ENCODE data around the gene MAD1L1. TPM values are rescaled to one million over a fixed set of nuclear protein-coding genes. Genes with fewer than 3 reads are reported as not detected.

The MAD1L1 gene
- total and polyA plus RNA-seq, 4 donors, result 43.0 to 54.9 (median 49.9) TPM

DNA sequence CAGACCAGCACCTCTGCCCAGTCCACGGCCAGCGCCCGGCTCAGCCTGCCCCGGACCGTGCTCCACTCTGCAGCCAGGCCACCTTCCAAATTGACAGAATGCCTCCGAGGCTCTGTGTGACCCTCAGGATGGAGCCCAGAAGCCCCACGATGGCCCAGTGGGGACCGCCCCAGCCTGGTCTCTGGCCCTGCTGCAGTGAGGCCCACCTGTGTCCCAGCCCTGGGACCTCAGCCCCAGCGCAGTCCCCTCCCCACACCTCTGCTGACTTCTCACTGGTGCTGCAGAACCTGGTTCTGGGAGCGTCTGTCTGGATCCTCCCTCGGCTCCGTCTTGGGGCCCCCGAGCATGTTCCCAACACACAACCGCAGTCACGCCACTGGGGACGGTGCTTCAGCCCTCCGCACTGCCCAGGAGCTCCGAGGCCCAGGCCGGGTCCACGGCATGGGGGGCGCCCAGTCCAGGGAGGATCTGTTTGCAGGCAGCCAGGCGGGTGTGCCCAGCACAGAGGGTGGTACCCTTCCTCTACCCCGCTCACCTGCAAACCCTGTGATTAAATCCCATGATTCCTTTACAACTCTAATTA is 314.6 kb downstream of the MAD1L1 start:
- no peak for DNase-seq
- TF ChIP-seq, protein P1, sequence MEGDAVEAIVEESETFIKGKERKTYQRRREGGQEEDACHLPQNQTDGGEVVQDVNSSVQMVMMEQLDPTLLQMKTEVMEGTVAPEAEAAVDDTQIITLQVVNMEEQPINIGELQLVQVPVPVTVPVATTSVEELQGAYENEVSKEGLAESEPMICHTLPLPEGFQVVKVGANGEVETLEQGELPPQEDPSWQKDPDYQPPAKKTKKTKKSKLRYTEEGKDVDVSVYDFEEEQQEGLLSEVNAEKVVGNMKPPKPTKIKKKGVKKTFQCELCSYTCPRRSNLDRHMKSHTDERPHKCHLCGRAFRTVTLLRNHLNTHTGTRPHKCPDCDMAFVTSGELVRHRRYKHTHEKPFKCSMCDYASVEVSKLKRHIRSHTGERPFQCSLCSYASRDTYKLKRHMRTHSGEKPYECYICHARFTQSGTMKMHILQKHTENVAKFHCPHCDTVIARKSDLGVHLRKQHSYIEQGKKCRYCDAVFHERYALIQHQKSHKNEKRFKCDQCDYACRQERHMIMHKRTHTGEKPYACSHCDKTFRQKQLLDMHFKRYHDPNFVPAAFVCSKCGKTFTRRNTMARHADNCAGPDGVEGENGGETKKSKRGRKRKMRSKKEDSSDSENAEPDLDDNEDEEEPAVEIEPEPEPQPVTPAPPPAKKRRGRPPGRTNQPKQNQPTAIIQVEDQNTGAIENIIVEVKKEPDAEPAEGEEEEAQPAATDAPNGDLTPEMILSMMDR (IDR thresholded peaks at IDR 0.05; ENCODE audit: control extremely low read depth, extremely low read depth), result no peak
- 96 to 97% methylated on average over 23 of the region's 23 CpGs for WGBS, 2 donors

DNA sequence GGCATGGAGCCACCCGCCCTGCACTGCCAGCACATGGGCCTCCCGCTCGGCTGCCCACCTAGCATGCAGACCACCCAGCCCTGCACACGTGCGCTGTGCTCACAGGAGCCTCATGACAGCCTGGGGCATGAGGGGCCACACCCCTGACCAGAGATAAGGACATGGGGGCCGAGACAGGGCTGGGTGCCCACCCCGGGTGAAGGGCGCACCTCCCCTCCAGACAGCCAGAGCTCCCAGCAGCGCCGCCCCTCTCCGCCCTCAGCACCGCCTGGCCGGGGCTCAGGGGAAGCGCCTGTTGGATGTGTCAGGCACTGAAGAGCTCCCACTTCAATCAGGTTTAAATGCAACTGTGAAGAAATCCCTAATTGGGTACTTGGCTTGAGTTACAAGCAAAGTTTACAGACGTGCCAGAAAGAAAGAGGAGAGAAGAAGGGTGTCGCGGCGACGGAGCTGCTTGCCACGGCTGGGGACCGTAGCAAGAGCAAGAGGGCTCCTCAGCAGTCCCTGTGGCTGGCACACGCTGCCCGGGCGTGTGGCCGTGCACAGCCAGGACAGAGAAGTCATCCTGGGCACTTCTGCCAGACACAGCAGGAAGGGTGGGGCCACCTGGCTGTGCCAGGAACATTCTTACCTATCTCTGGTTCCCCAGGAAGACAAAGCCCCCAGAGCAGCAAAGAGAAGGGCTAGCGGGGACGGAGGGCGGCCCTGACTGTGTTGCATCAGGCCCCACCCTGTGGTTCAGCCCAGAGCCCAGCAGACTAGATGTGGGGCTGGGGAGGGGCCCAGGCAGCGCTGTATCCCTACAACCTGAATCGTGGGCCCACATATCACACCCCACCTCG is 315.3 kb downstream of the MAD1L1 start:
- Histone ChIP-seq H3K9ac (ENCODE audit: insufficient read depth in 1 of 2, low read length in 2 of 2) (no peak overlapping the region), H3K27me3 (ENCODE audit: control insufficient read depth in 3 of 3, insufficient read depth in 3 of 3, low read length in 2 of 3) (no peaks in the 10 kb centered on the region), H3K4me3 (no peak overlapping the region), H3K4me1 (ENCODE audit: control insufficient read depth in 5 of 5, insufficient read depth in 5 of 5, low read length in 5 of 5) (peaks cover 4 to 51% (median 16%) of the 10 kb centered on the region in 5 donors), H3K27ac (ENCODE audit: low read depth in 1 of 2, low read length in 1 of 2) (no peak overlapping the region), H3K36me3 (ENCODE audit: control insufficient read depth in 4 of 4, insufficient read depth in 4 of 4, low read length in 4 of 4) (peaks cover 0 to 6% (median 0%) of the 10 kb centered on the region in 4 donors), H3K9me3 (ENCODE audit: control insufficient read depth in 4 of 4, insufficient read depth in 3 of 4, low read length in 3 of 4) (no peaks in the 10 kb centered on the region)
- WGBS, 2 donors, result 71 to 86% methylated on average over 31 of the region's 31 CpGs
- DNase-seq (peak in 1 of 3 donors; percentile 66), ATAC-seq (ENCODE audit: insufficient read depth, low FRiP score) (no peak)
- TF ChIP-seq, protein P1 (IDR thresholded peaks at IDR 0.05; ENCODE audit: control extremely low read depth, extremely low read depth), result no peak

More for the DNA sequence above, 314.6 kb downstream of the MAD1L1 start:
- Histone ChIP-seq H3K27me3 (ENCODE audit: control insufficient read depth in 3 of 3, insufficient read depth in 3 of 3, low read length in 2 of 3) (no peaks in the 10 kb centered on the region), H3K4me1 (ENCODE audit: control insufficient read depth in 5 of 5, insufficient read depth in 5 of 5, low read length in 5 of 5) (peaks cover 4 to 44% (median 16%) of the 10 kb centered on the region in 5 donors), H3K9ac (ENCODE audit: insufficient read depth in 1 of 2, low read length in 2 of 2) (no peak overlapping the region), H3K27ac (ENCODE audit: low read depth in 1 of 2, low read length in 1 of 2) (no peak overlapping the region), H3K9me3 (ENCODE audit: control insufficient read depth in 4 of 4, insufficient read depth in 3 of 4, low read length in 3 of 4) (no peaks in the 10 kb centered on the region), H3K4me3 (no peak overlapping the region), H3K36me3 (ENCODE audit: control insufficient read depth in 4 of 4, insufficient read depth in 4 of 4, low read length in 4 of 4) (peaks cover 0 to 5% (median 0%) of the 10 kb centered on the region in 4 donors)
- ATAC-seq (ENCODE audit: insufficient read depth, low FRiP score), result no peak

DNA sequence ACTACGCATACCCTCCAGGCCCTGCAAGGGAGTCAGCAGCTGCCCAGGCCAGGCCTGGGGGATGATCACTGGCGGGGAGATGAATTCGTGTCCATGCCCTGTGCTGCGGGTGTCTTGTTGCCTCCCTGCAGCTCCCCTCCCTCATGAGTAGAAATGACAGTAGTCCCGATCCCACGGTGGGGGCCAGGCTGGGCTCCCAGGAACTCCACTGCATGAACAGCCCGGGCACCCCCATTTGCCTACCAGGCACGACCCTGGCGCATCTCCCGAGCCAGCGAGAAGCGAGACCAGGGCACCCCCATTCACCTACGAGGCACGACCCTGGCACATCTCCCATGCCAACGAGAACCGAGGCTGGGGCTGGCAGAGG is 316.2 kb downstream of the MAD1L1 start:
- WGBS, 2 donors, result 96% methylated on average over 16 of the region's 16 CpGs
- TF ChIP-seq, protein P1 (IDR thresholded peaks at IDR 0.05; ENCODE audit: control extremely low read depth, extremely low read depth), result no peak
- Histone ChIP-seq H3K27me3 (ENCODE audit: control insufficient read depth in 3 of 3, insufficient read depth in 3 of 3, low read length in 2 of 3) (no peaks in the 10 kb centered on the region), H3K9me3 (ENCODE audit: control insufficient read depth in 4 of 4, insufficient read depth in 3 of 4, low read length in 3 of 4) (no peaks in the 10 kb centered on the region), H3K9ac (ENCODE audit: insufficient read depth in 1 of 2, low read length in 2 of 2) (no peak overlapping the region), H3K27ac (ENCODE audit: low read depth in 1 of 2, low read length in 1 of 2) (no peak overlapping the region), H3K4me1 (ENCODE audit: control insufficient read depth in 5 of 5, insufficient read depth in 5 of 5, low read length in 5 of 5) (peaks cover 4 to 56% (median 16%) of the 10 kb centered on the region in 5 donors), H3K4me3 (no peak overlapping the region), H3K36me3 (ENCODE audit: control insufficient read depth in 4 of 4, insufficient read depth in 4 of 4, low read length in 4 of 4) (peaks cover 0 to 11% (median 0%) of the 10 kb centered on the region in 4 donors)
- DNase-seq, result no peak
- ATAC-seq (ENCODE audit: insufficient read depth, low FRiP score), result no peak
